Right cardiac atrium (tissue), 5 donors: Measurements from ENCODE around the gene DYDC2. TPM values are rescaled to one million over a fixed set of nuclear protein-coding genes. Genes with fewer than 3 reads are reported as not detected.
A peak's percentile ranks its signal among the peaks of the same experiment; 100 is the strongest.
"Not testable (repeated sequence)": the region's sequence is repeated elsewhere in the genome, so short reads cannot be mapped to it uniquely, and the experiment has no call there.

Experiments
- ATAC-seq, 2 donors: fragments of 200-7000 bp; cut with Tn5 transposase; one replicate each; pipeline versions ENCODE4 v1.8.0 to v1.9.1; 2020; ENCODE audit warnings: moderate library complexity in 2 of 2, mild to moderate bottlenecking in 1 of 2
- DNase-seq, 3 donors: peaks; one replicate each; pipeline ENCODE4 v3.0.0-alpha.2; 2020
- H3K27ac ChIP-seq: one replicate; pipeline ENCODE4 v1.5.1; 2013; ENCODE audit warnings: mild to moderate bottlenecking, low read length, control low read depth, moderate library complexity
- H3K27me3 ChIP-seq: one replicate; pipeline ENCODE4 v1.6.1; 2013; ENCODE audit not compliant: control insufficient read depth, insufficient read depth
- H3K4me1 ChIP-seq: one replicate; pipeline ENCODE4 v1.6.1; 2013; ENCODE audit warnings: low read length; ENCODE audit not compliant: control insufficient read depth, insufficient read depth
- H3K4me3 ChIP-seq: one replicate; pipeline ENCODE4 v1.5.1; 2013; ENCODE audit warnings: low read length, control low read depth
- H3K9me3 ChIP-seq: one replicate; pipeline ENCODE4 v1.6.1; 2013; ENCODE audit warnings: low read length; ENCODE audit not compliant: control insufficient read depth
- WGBS: extraction: QIAGEN DNeasy Blood & Tissue Kit; methylation state at CpG from one replicate; pipeline ENCODE4 v1.1.7; 2013; 5-methylcytosine and 5-hydroxymethylcytosine counted together
- intact Hi-C, 4 donors: fragments of 100-400 bp; cut with DNase I; formaldehyde crosslinking; loops; one replicate each; pipeline versions ENCODE4 v1.11.0 to v1.14.0; 2022 to 2023
- polyA plus RNA-seq: library from polyadenylated mRNA; stranded (reverse); fragments of 200-250 nt; gene quantifications from one replicate; pipeline ENCODE4 v1.2.3, GENCODE V29; 2013
- total RNA-seq, 4 donors: library from RNA; stranded (reverse); fragmentation: NEBNext Ultra II Directional; extraction: Animal tissue kit (Norgen Biotek cat#: 25700); gene quantifications; one replicate each; pipeline ENCODE4 v1.2.1, GENCODE V29; 2021
- donor health status: healthy with polysubstance abuse.
- donor health status: DM: no; HTN: yes; CAD: no.
- donor health status: DM: no; HTN: no; CAD: no.
- donor health status: DM: no; HTN: yes; CAD: no; lungs with severe emphysema.
- donor health status: DM: yes; HTN: yes; CAD: no.

DYDC2 gene
- total and polyA plus RNA-seq, 5 donors, result not detected

DNA sequence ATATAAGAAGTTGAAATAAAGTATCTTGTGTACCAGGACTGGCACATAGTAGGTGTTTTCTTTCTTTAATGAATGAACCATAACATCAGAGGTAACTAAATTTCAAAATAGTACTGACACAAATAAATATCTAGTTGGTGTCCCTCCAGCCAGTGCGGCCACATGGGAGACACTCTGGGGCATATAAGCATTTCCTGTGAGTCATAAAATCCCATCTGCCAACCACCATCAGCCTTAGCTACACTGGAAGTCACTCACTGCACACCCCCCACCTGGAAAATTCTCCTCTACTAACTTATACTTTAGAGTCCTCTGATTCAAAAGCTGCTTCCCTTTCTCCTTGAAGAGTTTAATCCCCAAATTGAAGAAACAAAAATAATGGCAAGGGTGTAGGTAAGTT lies 32.5 kb upstream of the DYDC2 start:
- no peaks in the 10 kb centered on the region for H3K9me3 ChIP-seq
- 44% methylated on average over 1 of the region's 1 CpG for WGBS
- intact Hi-C loops, result no loop called here

DNA sequence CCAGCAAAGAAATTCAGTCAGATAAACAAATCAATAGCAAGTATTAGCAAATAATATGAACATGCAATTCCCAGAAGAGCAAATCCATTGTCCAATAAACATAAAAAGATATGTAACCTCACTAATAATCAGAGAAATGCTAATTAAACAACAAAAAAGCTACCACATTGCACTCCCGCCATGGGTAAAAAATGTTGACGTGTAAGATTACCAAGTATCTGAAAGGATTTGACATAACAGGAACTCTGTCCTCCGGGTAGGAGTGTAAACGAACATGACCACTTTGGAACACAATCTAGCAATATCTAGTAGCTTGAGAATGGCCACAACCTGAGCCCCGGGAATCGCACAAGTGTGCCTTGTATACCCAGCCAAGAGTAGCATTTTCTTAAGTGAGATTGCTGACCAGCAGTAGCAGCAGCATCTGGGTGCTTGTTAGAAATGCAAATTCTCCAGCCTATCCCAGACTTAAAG lies 31.7 kb upstream of the DYDC2 start:
- WGBS, result 63% methylated on average over 6 of the region's 6 CpGs
- Histone ChIP-seq H3K4me3 (no peak overlapping the region), H3K4me1 (no peaks in the 10 kb centered on the region), H3K9me3 (no peaks in the 10 kb centered on the region), H3K27me3 (no peaks in the 10 kb centered on the region), H3K27ac (no peak overlapping the region)
- DNase-seq (no peak), ATAC-seq (no peak)
- intact Hi-C loops, result no loop called here

More for the DNA sequence above, 32.5 kb upstream of the DYDC2 start:
- H3K4me1 ChIP-seq, result no peaks in the 10 kb centered on the region
- ATAC-seq (no peak), DNase-seq (no peak)
- H3K27ac ChIP-seq, result no peak overlapping the region
- H3K27me3 ChIP-seq, result no peaks in the 10 kb centered on the region
- no peak overlapping the region for H3K4me3 ChIP-seq

DNA sequence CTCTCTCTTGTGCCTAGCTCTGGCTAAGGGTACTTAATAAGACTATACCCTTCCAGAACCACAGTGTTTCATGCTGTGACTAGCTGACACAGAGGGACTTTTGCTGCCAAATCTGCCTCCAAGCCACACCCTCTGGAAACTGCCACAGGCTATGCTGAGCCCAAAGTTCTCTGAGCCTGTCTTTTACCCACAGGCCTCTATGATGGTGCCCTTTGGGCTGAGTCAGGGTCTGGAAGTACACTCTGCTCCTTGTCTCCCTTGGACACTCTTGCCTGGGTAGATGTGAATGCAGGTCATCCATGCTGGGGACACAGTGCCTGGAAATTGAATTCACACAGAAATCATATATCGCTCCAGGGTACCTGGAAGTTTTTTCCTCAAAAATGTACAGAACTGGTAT lies 22.6 kb upstream of the DYDC2 start:
- peak; percentile 45 to 52 for ATAC-seq
- Histone ChIP-seq H3K9me3 (no peaks in the 10 kb centered on the region), H3K4me3 (no peak overlapping the region), H3K27ac (no peak overlapping the region), H3K4me1 (no peaks in the 10 kb centered on the region), H3K27me3 (no peaks in the 10 kb centered on the region)
- DNase-seq, result no peak
- WGBS, result 97% methylated on average over 1 of the region's 1 CpG
- intact Hi-C loops, result no loop called here

DNA sequence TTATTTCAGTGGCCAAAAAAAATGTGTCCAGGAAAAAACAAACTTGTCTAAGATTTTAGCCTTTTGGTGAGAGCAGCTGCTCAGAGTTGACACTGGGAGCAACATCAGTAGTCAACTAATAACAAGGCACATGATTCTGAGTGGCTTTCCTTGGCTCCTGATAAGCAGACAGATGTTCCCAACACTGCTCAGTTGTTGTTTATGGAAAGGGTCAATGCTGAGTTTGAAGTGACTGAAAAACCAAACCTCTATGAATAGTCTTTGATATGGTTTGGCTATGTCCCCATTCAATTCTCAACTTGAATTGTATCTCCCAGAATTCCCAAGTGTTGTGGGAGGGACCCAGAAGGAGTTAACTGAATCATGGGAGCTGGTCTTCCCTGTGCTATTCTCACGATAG lies 12.3 kb upstream of the DYDC2 start:
- Histone ChIP-seq H3K27me3 (no peaks in the 10 kb centered on the region), H3K9me3 (no peaks in the 10 kb centered on the region), H3K4me3 (no peak overlapping the region), H3K27ac (no peak overlapping the region), H3K4me1 (no peaks in the 10 kb centered on the region)
- ATAC-seq (no peak), DNase-seq (no peak)
- WGBS, result 46% methylated on average over 1 of the region's 1 CpG
- intact Hi-C loops, result no loop called here

DNA sequence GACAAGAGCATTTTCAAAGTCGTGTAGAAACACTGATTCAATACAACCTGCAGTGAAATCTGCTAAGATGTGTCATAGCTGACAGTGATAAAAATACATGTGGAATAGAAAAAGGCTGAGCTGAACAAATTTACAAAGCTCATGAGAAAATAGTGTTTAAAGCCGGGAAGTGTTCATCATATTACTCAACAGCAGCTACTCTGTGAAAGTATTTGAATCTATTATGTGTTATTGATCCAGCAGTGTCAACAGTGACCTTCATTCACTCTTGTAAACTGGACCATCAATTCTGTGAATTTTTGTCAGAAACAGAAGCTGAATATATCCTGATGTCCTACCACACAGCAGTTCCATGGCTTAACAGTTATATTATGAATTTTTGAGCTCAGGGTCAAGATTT lies 11.7 kb upstream of the DYDC2 start:
- ATAC-seq (no peak), DNase-seq (no peak)
- Histone ChIP-seq H3K9me3 (no peaks in the 10 kb centered on the region), H3K4me3 (no peak overlapping the region), H3K27me3 (peaks cover under 1% of the 10 kb centered on the region), H3K4me1 (no peaks in the 10 kb centered on the region), H3K27ac (no peak overlapping the region)
- 64% methylated on average over 2 of the region's 2 CpGs for WGBS
- intact Hi-C loops, result no loop called here

DNA sequence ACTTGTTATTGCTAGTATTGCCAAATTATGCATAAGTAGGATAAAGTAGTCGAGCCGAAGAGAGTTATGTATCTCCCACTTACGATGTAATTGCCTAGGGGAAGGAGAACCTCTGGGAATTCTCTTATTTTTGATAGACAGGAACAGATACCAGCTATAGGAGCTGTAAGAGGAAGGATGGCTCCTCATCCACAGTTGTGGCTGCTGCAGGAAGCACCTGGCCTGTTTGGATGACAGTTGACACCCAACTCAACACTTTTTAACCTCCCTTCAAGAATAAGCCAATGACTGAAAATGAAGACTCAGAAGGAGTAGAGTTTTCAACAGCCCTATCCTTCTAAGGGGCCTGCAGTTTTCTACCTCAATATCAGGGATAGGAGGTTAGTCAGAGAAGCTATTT lies 6.3 kb upstream of the DYDC2 start:
- peaks cover 5% of the 10 kb centered on the region for H3K27me3 ChIP-seq
- H3K4me3 ChIP-seq, result no peak overlapping the region
- intact Hi-C loops, result no loop called here
- no peaks in the 10 kb centered on the region for H3K9me3 ChIP-seq
- H3K27ac ChIP-seq, result no peak overlapping the region
- no peak for ATAC-seq
- WGBS, result 69% methylated on average over 3 of the region's 3 CpGs
- no peak for DNase-seq
- H3K4me1 ChIP-seq, result no peaks in the 10 kb centered on the region

DNA sequence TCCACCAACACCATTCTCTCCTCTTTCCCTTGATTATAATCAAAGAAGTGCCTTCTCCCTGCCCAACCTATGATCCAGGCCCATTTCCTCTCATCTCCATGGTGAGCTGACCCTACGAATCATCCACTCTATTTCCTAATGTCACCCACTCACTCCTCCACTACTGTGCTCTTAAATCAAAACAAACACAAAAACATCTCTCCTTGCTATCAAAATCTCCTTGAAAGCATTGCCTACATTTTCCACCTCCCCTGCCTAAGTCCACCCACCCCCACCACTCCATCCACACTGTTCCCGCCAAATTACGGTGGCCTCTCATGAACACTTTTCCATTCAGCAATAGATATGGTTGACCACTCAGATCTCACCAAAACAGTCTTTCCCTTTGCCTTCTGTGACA lies 5.4 kb upstream of the DYDC2 start:
- 94% methylated on average over 3 of the region's 3 CpGs for whole genome bisulfite sequencing
- DNase-seq, result no peak
- H3K9me3 ChIP-seq, result no peaks in the 10 kb centered on the region
- intact Hi-C loops, result no loop called here
- H3K27ac ChIP-seq, result no peak overlapping the region
- H3K4me3 ChIP-seq, result no peak overlapping the region
- no peaks in the 10 kb centered on the region for H3K4me1 ChIP-seq
- H3K27me3 ChIP-seq, result peaks cover 5% of the 10 kb centered on the region
- ATAC-seq, result no peak

DNA sequence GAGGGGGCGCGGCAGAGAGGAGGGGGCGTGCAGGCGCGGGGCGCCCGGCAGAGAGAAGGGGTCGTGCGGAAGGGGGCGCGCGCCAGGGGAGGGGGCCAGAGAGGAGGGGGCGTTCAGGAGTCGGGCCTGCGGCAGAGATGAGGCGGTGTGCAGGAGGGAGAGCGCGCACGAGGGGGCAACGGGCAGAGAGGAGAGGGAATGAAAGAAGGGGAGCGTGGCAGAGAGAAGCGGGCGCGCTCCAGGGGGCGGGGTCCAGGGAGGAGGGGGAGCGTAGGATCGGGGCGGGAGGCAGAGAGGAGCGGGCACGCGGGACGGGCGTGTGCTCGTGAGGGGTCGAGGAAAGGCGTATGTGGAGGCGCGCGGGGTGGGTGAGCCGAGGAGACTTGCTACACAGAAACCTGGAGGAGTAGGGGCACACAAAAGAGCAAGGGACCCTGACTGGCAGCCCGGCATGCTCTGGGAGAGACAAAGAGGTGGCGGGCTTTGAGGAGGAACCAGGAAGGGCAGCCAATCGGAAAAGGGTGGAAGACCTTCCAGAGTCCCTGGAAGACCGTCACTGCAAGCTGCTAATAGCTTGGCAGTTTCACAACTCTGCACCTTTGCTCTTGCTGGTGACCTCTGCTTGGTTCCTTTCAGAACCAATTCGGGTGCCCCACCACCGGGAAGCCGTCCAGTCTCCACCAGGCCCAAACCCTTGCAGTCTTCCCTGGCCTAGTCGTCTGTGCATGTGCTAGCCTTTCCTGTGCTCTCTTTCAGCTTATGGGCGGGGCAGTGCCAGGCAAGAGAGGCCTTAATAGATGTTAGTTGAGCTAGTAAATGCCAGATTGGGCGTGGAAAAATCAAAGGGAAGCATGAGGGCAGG lies 639 bp downstream of the DYDC2 start:
- H3K4me1 ChIP-seq, result no peaks in the 10 kb centered on the region
- 10% methylated on average over 50 of the region's 50 CpGs for WGBS
- peak overlapping the region; percentile 35 for H3K4me3 ChIP-seq
- DNase-seq, result peak in 2 of 3 donors; percentile 47 to 51
- no peaks in the 10 kb centered on the region for H3K27me3 ChIP-seq
- H3K27ac ChIP-seq, result no peak overlapping the region
- peak; percentile 34 to 50 for ATAC-seq
- no peaks in the 10 kb centered on the region for H3K9me3 ChIP-seq
- intact Hi-C loops, result no loop called here

DNA sequence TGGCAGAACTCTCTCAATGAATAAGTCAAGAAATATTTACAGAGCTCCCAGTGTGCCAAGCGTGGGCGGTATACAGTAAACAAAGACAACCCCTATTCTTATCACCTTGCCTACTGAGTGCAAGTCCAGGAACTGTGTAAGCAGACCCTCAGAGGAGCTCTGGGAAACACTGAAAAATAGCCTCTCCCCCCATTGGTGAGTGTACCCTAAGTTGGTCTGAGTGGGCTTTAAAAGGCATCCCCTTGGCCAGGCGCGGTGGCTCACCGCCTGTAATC lies 1.2 kb downstream of the DYDC2 start:
- Histone ChIP-seq H3K9me3 (no peaks in the 10 kb centered on the region), H3K4me1 (no peaks in the 10 kb centered on the region), H3K27me3 (no peaks in the 10 kb centered on the region), H3K4me3 (no peak overlapping the region), H3K27ac (no peak overlapping the region)
- ATAC-seq (no peak), DNase-seq (no peak)
- 97% methylated on average over 5 of the region's 5 CpGs for WGBS
- intact Hi-C loops, result no loop called here

DNA sequence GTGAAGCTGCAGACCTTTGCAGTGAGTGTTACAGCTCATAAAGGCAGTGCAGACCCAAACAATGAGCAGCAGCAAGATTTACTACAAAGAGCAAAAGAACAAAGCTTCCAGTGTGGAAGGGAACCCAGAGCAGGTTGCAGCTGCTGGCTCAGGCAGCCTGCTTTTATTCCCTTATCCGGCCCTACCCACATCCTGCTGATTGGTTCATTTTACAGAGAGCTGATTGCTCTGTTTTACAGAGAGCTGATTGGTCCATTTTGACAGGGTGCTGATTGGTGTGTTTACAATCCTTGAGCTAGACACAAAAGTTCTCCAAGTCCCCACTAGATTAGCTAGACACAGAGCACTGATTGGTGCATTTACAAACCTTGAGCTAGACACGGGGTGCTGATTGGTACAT lies 2.3 kb downstream of the DYDC2 start:
- H3K4me1 ChIP-seq, H3K27me3 ChIP-seq, H3K9me3 ChIP-seq, H3K4me3 ChIP-seq, DNase-seq, intact Hi-C loops, ATAC-seq, H3K27ac ChIP-seq: not testable (repeated sequence)
- WGBS, result 29% methylated on average over 2 of the region's 2 CpGs

DNA sequence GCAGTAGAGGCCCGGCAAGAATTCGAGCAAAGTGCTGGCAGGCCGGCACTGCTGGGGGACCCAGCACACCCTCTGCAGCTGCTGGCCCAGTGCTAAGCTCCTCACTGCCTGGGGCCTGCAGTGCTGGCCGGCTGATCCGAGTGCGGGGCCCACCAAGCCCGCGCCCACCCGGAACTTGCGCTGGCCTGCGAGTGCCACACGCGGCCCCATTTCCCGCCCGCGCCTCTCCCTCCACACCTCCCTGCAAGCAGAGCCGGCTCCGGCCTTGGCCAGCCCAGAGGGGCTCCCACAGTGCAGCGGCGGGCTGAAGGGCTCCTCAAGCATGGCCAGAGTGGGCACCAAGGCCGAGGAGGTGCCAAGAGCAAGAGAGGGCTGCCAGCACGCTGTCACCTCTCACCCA lies 3.1 kb downstream of the DYDC2 start:
- no peaks in the 10 kb centered on the region for H3K4me1 ChIP-seq
- no peak overlapping the region for H3K4me3 ChIP-seq
- WGBS, result 93% methylated on average over 22 of the region's 22 CpGs
- H3K9me3 ChIP-seq, result no peaks in the 10 kb centered on the region
- ATAC-seq (no peak), DNase-seq (no peak)
- H3K27me3 ChIP-seq, result no peaks in the 10 kb centered on the region
- no peak overlapping the region for H3K27ac ChIP-seq
- intact Hi-C loops, result no loop called here

DNA sequence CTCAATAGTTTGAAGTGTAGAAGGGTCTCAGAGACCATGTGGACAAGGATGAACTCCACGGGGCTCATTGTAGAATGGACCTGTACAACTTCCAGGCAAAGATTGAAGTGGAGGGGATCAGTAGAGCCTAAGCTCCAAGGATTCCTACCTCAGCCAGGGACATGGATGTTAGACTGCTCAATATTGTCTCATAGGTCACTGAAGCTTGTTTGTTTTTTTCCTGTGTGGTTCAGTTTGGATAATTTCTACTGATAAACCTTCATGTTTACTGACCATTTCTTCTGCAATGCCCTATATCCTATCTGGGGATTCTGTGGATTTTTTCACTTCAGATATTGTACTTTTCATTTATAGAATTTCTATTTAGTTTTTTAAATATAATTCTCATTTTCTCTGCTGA lies 8.9 kb downstream of the DYDC2 start:
- intact Hi-C loops, result no loop called here
- DNase-seq (no peak), ATAC-seq (no peak)
- Histone ChIP-seq H3K9me3 (peaks cover 5% of the 10 kb centered on the region), H3K27ac (no peak overlapping the region), H3K4me1 (no peaks in the 10 kb centered on the region), H3K4me3 (no peak overlapping the region), H3K27me3 (no peaks in the 10 kb centered on the region)
- WGBS, result 0% methylated on average over 1 of the region's 1 CpG
